GM18858 (cell line): ENCODE measurements around the gene DPYSL4.

Experiments used
- ATAC-seq: cut with Tn5 transposase; IDR thresholded peaks from one replicate; pipeline ENCODE4 v1.9.1; 2021; ENCODE audit not compliant: unreplicated experiment

Gene DPYSL4

GRCh38 chr10:132162590-132163277, 24.0 kb upstream of the DPYSL4 start:
- ATAC-seq, result no peak

- ATAC-seq, result no peak
Observed at GRCh38 chr10:132163278-132163765, 23.4 kb upstream of the DPYSL4 start.

- ATAC-seq, result no peak
Observed at GRCh38 chr10:132163826-132164515, 22.8 kb upstream of the DPYSL4 start.

- ATAC-seq, result no peak
Observed at GRCh38 chr10:132164761-132165278, 21.9 kb upstream of the DPYSL4 start.

- ATAC-seq, result no peak
Observed at GRCh38 chr10:132165416-132165980, 21.2 kb upstream of the DPYSL4 start.

GRCh38 chr10:132166216-132166950, 20.4 kb upstream of the DPYSL4 start:
- ATAC-seq, result no peak

- ATAC-seq, result no peak
Observed at GRCh38 chr10:132167041-132167674, 19.6 kb upstream of the DPYSL4 start.

GRCh38 chr10:132167976-132168375, 18.8 kb upstream of the DPYSL4 start:
- ATAC-seq, result no peak

- no peak for ATAC-seq
Observed at GRCh38 chr10:132168571-132169030, 18.1 kb upstream of the DPYSL4 start.

GRCh38 chr10:132169031-132169765, 17.6 kb upstream of the DPYSL4 start:
- no peak for ATAC-seq

- ATAC-seq, result no peak
Observed at GRCh38 chr10:132169766-132170560, 16.8 kb upstream of the DPYSL4 start.

- ATAC-seq, result no peak
Observed at GRCh38 chr10:132170561-132171361, 16.0 kb upstream of the DPYSL4 start.

- ATAC-seq, result no peak
Observed at GRCh38 chr10:132172091-132173066, 14.4 kb upstream of the DPYSL4 start.

- no peak for ATAC-seq
Observed at GRCh38 chr10:132173185-132173584, 13.6 kb upstream of the DPYSL4 start.

- ATAC-seq, result no peak
Observed at GRCh38 chr10:132174237-132174636, 12.5 kb upstream of the DPYSL4 start.

GRCh38 chr10:132175408-132175807, 11.3 kb upstream of the DPYSL4 start:
- ATAC-seq, result no peak

GRCh38 chr10:132175907-132176581, 10.7 kb upstream of the DPYSL4 start:
- no peak for ATAC-seq
